Tongue (tissue), 2 donors: ENCODE data around the gene NTN1. TPM values are rescaled to one million over a fixed set of nuclear protein-coding genes. Genes with fewer than 3 reads are reported as not detected.

Experiments used
- DNase-seq: peaks from one replicate; pipeline ENCODE4 v3.0.0-alpha.2; 2015
- total RNA-seq: library from RNA; depleted of rRNA; stranded (reverse); fragments of >200 nt; gene quantifications from one replicate; pipeline ENCODE4 v1.2.3, GENCODE V29; 2014

The NTN1 gene
- total RNA-seq, 1 donor from 2014 or later = 32.8 TPM

DNA sequence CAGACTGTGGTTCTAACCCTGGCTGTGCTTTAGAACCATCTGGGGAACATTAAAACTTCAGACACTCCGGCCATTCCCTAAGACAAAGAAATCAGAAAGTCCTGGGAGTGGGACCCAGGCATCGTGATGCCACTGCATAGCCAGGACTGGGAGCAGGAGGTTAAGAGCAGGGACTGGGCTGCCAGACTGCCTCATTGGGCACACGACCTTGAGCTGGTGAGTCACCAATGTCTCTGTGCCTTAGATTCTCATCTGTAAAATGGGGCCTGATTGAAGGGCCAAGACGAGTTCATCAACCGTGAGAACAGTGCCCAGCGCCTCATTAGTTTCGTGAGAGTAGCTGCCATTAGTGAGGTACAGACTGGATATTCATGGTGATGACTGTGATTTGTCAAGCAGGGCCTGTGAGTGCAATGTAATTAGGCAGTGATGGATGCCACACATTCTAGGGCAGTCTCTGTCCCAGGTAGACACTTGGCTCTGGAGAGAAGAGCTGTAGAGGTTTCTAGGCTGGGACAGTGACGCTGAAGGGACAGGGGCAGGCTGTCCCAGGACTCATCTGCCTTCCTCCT is 196.8 kb downstream of the NTN1 start:
- DNase-seq = no peak

DNA sequence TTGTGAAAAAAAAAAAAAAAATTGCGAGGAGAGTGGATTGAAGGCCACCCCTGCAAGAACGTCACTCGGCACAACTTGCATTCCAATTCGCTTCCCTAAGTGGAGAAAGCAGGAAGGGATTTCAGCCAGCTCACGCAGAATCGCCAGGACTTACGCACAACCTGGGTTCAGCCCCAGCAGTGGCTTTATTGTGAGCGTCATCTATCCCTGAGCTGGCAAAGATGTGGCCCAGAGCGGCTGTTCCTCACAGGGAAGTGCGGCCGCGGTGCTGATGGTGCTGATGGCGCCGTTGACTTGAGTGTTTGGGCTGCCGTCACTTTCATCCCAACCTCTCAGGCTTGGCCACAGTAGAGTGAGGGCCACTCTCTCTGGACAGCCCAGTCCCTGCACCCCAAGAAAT is 197.6 kb downstream of the NTN1 start:
- no peak for DNase-seq

DNA sequence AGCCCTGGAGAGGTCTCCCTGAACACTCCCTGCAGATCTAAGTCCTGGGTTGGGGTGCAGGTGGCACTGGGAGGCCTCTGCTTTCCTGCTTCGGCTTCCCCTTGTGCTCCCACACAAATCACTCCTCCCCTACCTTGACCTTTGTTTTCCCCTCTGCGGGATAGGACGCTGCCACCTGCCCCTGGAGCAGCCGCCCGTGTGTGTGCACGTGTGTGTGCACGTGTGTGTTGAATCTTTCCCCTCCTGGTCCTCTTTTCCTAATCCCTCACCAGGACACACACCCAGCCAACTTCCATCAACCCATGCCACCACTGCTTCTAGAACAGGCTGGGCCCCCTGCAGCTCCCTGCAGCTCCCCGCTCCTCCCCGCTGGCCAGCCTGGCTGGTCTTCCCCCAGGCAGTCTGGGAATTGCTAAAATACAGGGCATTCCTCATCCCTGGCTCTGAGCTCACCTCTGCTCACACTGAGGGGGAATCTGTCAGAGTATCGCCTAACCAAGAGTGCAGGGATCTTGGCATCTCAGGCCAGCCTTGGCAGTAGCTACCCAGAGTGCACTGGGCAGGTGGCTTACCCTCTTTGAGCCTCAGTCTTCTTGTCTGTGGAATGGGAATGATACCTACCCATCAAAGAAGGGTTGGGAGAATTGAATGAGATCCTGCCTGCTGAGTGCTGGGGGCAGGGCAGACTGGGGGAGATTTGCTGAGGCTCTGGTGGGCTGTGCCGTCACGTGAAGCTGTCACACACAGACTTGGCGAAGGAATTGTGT is 198.5 kb downstream of the NTN1 start:
- no peak for DNase-seq

DNA sequence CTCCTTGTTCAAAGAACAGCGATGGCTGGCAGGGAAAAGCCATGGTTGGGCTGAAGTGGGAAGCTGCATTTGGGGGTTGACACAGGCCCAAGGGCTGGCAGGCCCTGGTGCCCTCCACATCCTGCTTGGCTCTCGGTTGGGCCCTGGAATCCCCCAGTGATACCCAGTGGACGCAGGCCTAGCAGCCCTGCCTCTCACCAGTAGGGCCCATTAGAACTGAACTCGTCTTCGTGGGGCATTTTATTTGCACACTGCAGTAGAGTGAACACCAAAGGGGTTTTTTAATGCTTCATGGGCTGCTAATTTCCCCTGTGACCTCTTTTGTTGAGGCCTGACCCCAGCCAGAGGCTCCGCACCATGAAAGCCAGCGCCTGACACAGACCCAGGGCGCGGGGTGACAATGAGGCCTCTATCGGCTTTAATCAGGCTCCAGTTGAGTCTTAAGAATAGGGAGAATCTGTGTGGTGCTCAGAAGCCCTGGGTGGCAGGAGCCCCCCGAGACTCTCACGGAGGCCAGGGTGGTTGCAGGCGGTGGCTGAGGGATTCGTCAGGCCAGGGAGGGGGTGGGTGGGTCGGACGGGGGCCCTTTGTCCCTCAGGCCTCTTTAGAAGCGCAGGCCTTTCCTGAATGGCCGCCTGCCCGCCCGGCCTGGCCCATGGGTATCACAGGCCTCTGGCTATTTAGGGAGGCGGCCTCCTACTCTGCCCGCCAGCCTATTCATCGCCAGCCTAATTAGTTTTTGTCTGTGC is 199.3 kb downstream of the NTN1 start:
- no peak for DNase-seq

DNA sequence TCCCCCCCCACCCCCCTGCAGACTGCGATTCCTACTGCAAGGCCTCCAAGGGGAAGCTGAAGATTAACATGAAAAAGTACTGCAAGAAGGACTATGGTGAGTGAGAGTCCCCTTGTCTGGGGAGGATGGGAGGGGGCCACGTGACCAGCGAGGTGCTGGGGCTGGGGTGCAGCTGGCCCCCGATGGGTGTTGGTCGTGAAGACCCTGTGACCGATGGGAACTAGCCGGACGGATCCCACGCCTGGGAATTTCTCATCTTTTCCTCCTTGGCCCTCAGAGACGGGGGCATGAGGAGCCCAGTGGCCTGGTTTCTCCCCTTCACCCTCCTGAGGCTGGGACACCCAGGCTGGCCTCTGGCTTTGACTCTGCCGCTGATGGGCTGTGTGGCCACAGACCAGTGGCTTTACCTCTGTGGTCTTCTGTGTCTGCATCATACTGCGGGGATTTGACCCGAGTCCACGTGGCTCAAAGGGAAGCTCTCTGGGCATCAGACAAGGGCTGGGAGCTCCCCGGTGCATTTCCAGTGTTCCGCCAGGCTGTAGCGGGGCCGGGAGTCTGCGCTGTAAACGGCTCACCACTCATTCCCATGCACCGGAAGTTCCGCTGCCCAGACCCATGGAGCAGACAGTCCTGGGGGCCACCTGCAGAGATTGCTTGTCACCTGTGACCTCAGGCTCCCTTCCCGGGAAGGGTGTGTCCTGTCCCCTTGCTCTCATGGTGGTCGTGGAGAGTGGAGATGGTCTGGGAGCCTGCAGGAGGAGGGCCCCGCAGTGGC is 200.0 kb downstream of the NTN1 start:
- no peak for DNase-seq

DNA sequence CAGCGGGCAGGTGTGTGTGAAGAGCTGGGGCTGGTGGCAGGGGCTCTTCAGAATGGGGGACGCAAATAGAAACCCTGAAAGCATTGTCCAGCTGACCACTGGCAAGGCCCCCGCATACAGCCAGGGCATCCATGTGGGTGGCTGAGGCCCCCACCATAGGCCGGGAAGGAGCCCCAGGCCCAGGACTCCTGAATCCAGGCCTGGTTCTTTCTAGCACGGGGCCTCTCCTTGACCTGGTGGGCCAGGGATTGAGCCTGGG is 200.5 kb downstream of the NTN1 start:
- no peak for DNase-seq

DNA sequence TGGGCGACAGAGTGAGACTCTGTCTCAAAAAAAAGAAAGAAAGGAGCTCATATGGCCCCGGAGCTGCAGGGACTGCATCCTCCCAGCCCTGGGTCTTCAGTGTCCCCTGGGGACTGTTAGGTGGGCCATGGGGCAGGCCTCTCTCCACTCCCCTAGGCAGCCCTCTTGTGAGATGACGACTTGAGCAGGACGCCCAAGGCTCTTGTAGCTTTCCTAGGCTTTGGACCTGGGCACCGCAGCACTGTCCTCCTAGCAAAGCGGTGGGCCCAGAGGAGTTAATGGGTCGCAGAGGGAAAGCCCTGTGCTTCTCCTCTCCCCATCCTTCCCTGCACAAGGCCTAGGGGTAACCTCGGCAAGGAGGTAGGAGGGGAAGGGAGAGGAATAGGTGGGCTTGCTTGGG is 202.2 kb downstream of the NTN1 start:
- DNase-seq = no peak

DNA sequence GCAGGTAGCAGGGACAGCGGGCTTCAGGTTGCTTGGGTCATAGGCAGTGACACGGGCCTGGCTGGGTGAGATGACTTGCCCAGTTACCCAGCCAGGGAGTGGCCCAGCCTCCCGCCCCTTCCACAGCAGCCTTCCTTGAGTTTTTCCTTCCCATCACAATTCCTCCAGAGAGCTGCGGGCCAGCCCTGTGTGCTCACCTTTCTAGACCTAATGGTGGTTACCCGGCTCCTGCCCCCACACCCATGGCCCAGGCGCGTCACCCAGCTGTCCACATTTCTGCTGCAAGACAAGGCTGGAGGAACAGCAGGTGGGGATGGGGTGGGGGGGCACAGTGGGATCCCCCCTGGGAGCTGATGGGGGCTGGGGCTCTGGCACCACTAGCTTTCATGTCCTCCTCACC is 203.2 kb downstream of the NTN1 start:
- DNase-seq = no peak

DNA sequence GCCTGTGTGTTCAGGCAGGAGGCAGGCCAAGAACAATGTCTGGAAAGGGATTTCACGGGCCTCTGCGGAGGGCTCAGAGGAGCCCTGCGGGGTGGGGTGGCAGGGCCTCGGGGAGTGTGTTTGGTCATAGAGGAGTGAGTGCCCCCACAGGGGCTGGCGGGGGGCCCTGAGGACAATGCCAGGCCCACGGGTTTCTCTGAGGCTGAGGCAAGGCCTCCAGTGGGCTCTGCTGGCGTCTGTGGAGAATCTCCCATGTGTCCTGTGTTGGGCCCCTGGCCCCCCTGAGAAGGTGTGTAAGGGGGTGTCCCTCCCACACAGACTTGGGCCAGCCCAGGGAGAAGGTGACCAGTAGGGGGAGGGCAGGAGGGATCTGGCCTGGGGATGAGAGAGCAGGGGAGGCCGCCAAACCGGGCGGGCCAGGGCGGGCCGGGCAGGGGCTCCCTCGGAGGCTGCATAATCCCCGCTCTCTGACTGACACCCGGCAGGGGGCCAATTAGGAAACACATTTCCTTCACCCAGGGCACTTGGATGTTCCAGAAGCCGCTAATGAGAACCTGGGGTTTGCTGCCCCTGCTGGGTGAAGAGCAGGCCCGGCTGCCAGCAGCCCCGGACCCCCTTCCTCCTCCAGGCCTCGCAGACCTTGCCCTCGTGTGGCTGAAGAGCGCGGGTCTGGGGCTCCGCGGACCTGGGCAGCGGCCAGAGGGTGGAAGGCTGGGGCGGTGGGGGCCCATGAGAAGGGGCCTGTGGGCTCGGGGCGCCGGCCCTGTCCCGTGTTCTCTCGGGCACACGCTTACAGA is 204.2 kb downstream of the NTN1 start:
- no peak for DNase-seq

DNA sequence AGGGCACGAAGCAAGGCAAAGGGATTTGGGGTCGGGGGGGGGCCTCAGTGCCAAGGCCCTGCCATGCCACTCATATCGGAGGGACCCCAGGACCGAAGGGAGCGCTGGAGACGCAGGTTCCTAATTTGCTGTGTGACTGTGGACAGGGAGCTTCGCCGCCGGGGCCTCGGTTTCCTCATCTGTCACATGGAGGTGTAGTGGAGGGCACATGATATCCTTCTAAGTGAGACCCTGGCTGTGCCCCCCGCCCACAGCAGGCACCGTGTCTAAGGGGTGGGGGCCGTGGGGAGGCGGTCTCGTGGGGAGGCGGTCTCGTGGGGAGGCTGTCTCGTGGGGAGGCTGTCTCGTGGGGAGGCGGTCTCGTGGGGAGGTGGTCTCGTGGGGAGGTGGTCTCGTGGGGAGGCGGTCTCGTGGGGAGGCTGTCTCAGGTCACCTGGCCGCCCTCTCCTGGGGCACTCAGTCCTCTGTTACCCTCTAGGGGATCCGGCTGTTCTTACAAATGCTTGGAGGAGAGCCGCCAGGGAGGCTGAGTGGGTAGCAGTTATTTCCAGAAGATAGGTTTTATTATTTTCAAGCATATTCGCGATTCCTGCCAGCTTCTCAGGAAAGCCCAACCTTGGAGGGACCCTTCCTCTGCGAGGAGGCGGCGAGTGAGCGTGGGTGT is 205.0 kb downstream of the NTN1 start:
- DNase-seq = no peak

DNA sequence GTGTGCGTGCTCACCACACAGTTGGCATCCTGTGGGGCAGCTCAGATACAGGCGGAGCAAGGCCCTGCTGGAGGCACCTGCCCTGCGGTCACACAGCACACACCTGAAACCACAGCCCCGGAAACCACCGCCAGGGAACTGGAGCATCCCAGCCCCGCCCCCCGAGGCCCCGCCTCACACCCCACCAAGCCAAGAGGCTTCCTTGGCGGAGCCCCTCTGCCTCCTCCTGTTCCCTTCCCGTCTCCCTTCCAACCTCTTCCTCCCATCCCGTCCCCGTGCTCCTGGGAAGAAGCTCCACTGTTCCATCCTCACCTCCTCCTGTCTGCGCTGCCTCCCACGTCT is 205.5 kb downstream of the NTN1 start:
- peak; percentile 26 for DNase-seq

DNA sequence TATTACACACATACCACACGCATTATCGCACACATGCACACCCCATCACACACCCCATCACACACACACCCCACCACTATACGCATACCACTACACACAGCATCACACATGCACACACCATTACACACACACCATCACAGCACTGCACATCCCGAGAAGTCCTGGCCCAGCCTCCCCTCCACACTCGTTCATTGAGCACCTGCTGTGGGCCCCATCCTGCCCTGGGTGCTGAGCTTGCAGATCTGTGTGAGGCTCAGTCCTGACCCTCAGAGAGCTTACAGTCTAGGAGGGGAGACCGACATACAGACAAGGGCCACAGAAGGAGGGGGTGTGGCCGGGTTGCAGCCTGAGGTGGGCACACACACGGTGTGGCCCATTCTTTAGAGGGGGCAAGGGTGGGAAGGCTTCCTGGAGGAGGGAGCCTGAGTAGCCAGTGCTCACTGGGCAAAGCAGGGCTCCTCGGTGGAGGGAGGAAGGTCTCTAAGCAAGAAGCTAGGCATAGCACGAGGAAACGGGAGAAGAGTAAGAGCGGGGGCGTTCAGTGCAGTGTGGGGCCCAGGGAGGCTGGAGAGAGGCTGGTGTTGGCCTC is 206.6 kb downstream of the NTN1 start:
- no peak for DNase-seq

DNA sequence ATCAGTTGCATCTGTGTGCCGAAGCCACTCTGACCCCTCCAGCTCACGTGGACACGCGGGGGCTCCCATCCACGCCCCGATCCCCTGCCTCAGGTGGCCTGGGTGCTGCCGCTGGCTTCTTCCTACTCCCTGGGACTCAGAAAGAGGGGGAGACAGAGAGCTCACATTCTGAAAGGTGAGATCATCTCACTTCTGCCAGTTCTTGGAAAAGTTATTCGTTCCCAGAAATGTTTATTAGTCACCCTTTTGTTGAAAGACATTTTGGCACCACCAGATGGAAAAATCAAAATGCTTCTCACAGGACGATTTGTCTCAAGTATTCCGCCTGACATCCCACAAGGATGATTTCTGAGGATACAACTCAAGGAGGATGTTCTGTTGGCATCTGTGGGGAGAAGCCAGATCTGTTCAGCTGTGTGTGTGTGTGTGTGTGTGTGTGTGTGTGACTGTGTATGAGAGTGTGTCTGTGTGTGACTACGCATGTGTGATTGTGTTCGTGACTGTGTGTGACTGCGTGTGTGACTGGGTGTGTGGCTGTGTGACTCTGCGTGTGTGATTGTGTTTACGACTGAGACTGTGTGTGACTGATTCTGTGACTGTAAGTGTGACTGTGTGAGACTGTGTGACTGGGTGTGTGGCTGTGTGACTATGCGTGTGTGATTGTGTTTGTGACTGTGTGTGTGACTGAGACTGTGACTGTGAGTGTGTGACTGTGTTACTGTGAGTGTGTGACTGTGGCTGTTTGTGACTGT is 207.3 kb downstream of the NTN1 start:
- DNase-seq = peak; percentile 92

DNA sequence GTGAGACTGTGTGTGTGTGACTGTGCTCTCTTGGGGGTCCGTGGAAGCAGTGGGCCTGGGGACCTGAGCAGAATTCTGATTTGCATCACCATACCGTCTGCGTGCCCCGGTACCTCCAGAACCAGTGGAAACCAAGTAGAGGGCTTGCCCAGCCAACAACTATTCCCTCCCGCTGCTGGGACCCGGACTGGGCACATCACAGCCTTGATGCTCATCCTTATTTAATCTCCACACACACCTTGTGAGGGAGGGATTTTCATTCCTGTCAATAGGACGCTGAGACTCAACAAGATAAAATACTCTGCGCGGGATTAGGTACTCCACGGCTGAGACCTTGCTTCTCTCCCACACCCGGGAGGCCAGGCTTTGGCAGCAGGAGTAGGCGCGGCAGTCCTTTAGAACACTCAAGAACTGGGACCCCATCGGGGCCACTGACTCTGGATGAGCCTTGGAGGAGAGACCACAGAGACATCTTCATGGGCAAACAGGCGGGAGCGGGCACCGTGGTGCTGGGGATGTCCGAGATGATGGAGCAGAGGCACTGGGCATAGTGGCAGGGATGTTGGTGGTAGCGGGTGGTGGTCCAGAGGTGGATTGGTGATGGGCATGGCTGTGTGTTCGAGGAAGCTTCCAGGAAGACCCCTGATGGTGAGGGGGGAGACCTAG is 208.0 kb downstream of the NTN1 start:
- no peak for DNase-seq

DNA sequence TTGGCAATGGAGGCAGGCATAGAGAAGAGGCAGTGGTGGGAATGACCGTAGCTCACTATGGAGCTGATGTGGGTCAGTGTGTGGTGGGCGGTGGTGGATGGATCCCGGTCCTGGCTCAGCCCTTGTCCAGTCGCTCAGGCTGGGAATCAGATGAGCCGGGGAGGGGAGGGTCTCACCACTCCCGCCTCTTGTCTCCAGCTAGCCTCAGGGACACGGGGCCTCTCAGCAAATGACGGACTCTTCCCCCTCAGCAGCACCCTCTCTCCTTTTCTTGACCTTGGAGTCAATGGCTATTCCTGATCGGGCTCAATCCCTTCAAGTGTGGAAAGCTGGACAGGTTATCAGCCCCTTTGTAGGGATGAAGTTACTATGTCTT is 208.5 kb downstream of the NTN1 start:
- no peak for DNase-seq

DNA sequence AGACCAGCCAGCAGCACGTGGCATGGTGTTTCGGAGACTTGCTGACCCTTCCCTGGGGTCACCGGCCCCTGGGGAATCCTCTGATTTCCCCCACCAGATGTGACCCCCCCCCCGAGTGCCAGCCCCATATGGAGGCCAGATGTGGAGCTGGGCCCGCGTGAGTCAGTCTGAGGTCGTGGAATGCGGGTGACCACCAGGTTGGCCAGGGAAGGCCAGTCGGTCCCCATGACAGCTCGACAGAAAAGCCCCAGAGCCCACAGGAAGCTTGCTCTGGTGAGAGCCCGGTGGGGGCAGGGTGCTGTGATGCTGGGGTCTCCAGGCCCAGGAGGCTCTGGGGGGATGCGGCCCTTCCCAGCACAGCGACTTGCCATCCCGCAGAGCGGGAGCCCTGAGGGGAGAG is 209.0 kb downstream of the NTN1 start:
- no peak for DNase-seq

DNA sequence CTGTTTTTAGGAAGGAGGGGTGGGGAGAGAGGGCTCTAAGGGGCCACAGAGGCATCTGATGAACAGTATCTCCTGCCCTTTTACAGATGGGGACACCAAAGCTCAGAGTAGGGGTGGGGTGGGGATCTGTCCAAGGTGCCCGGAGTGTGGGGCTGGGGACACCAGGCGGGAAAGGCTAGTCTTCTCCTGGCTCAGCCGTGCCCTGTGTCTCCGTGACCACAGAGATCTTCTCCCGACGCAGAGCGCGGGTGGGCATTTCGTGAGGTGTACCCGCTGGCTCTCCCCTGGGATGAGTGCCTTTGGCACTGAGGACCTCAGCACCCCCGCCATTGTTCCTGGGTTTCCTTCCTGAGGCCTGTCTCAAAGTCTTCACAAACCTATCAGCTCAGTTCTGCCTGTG is 209.6 kb downstream of the NTN1 start:
- no peak for DNase-seq

DNA sequence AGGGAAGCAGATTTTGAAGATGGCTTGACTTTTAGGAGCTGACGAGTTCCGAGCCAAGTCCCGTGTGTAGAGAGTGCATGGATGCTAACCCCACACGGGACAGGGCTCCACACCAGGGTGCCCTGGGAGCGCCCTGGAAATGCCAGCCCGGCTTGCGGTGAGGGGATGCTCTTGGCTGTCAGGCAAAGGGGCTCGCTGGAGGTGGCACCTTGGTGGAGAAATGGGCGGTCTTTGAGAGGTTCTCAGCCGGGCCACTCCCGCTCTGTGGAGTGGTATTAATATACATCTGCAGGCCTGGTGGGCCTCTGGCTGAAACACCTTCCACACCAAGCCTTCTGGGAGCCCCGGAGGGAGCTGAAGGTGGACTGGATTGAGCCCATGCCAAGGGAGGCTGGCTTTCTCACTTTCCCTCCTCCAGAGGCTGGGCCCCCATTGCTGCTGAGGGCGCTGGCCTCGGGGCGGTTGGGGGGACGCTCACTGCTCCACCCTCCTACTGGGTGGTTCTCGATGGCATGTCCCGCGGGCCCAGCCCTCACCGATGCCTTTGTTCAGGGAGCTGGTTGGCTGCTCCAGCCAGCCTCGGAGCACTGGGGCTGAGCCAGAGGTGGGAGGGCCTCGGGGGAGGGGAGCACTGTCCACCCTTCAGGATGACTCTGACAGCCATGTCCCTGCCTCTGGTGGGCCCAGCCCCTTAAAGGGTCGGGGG is 210.3 kb downstream of the NTN1 start:
- no peak for DNase-seq

DNA sequence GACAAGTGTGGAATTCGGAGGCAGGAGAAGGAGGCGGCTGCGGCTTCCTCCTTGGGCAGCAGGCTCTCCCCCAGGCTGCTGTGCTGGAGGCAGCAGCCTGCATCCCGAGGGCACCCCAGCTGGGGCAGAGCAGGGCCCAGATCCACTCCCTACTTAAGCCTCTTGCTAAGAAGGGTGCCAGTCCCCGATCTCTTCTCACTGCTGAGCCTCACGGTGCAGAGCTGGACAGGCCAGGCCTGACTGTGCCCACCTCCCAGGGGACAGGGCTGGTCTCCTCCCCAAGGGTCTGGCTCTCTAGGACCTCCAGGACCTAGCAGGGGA is 210.8 kb downstream of the NTN1 start:
- no peak for DNase-seq
